K562 (cell line): ENCODE results near the gene DHRS12. TPM values are rescaled to one million over a fixed set of nuclear protein-coding genes. Genes with fewer than 3 reads are reported as not detected.

Experiments used
- ATAC-seq: fragments of 200-7000 bp; cut with Tn5 transposase; 3 replicates; pipeline ENCODE4 v1.9.1; 2020; ENCODE audit warnings: moderate library complexity
- BruUV-seq: library from RNA; stranded (reverse); fragments of 400-500 nt; replicated peaks from 2 replicates; lab custom pipeline; 2021; lab: Mats Ljungman, UMichigan
- CTCF ChIA-PET: fragments of 300-600 bp; formaldehyde crosslinking; extraction: SDS; loops from one replicate; lab custom pipeline; 2021; ENCODE audit warnings: low intra/inter-chr PET ratio; lab: Yijun Ruan, JAX
- POLR2A ChIA-PET: fragments of 300-600, 350-650 bp; sonication (Branson Sonifier 250); formaldehyde crosslinking; extraction: SDS; loops from one replicate; lab custom pipeline; 2021; ENCODE audit warnings: antibody characterized with exemption, inconsistent platforms; lab: Yijun Ruan, JAX
- DNase-seq, 4 experiments: peaks; one replicate each; pipeline versions ENCODE4 v3.0.0 to v3.0.0-alpha.2; 2011 to 2018; ENCODE audit warnings: low spot score in 3 of 4, mixed read lengths in 3 of 4; ENCODE audit errors: extremely low read depth in 1 of 4
- FAIRE-seq: peaks from 2 replicates; lab custom pipeline; 2011; peaks lifted over from hg19 to GRCh38; lab: Jason Lieb, UNC
- H2AFZ ChIP-seq: 2 replicates; pipeline ENCODE4 v1.6.0; 2011; ENCODE audit warnings: low read depth, low read length, control low read depth, inconsistent platforms
- H3K27ac ChIP-seq: fragments of 200-600 bp; 3 replicates; pipeline ENCODE4 v1.8.0; 2011; ENCODE audit warnings: low read depth, mild to moderate bottlenecking, control low read depth, inconsistent platforms, low read length, moderate library complexity, mixed read lengths; ENCODE audit errors: extremely low read depth
- H3K27me3 ChIP-seq, 2 experiments: fragments of 300-600 bp in 1 of 2; 2 replicates in 1 of 2; 3 replicates in 1 of 2; pipeline versions ENCODE4 v1.6.0 to v1.8.0; 2011; ENCODE audit warnings: inconsistent platforms in 2 of 2, low read length in 2 of 2, mild to moderate bottlenecking in 1 of 2, mixed read lengths in 1 of 2, moderate library complexity in 1 of 2; ENCODE audit not compliant: control insufficient read depth in 2 of 2, insufficient read depth in 2 of 2
- H3K36me3 ChIP-seq: fragments of 300-600 bp; 3 replicates; pipeline ENCODE4 v1.8.0; 2011; ENCODE audit warnings: mild to moderate bottlenecking, low read length, inconsistent platforms; ENCODE audit not compliant: control insufficient read depth, insufficient read depth
- H3K4me1 ChIP-seq, 2 experiments: fragments of 200-600 bp in 1 of 2; replicated peaks in 1 of 2; 2 replicates in 1 of 2; 3 replicates in 1 of 2; pipeline versions ENCODE4 v1.5.1 to v1.8.0; 2011; ENCODE audit warnings: inconsistent platforms in 2 of 2, low read length in 2 of 2, mild to moderate bottlenecking in 1 of 2, mixed read lengths in 1 of 2, moderate library complexity in 1 of 2; ENCODE audit not compliant: control insufficient read depth in 2 of 2, insufficient read depth in 2 of 2
- H3K4me2 ChIP-seq: 2 replicates; pipeline ENCODE4 v1.6.1; 2011; ENCODE audit warnings: low read length, control low read depth, inconsistent platforms, mixed read lengths; ENCODE audit not compliant: insufficient read depth
- H3K4me3 ChIP-seq: fragments of 200-600 bp; sonication (generic), shearing (Covaris generic); 2 replicates; pipeline ENCODE4 v1.5.1; 2016; ENCODE audit warnings: control low read depth, inconsistent platforms
- H3K79me2 ChIP-seq: fragments of 200-600 bp; 3 replicates; pipeline ENCODE4 v1.8.0; 2011; ENCODE audit warnings: low read length, inconsistent platforms; ENCODE audit not compliant: control insufficient read depth, insufficient read depth
- H3K9ac ChIP-seq, 2 experiments: 2 replicates each; pipeline versions ENCODE4 v1.6.0 to v1.6.1; 2011; ENCODE audit warnings: low read depth in 2 of 2, low read length in 2 of 2, control low read depth in 1 of 2, inconsistent platforms in 1 of 2, mild to moderate bottlenecking in 1 of 2, mixed read lengths in 1 of 2; ENCODE audit not compliant: insufficient read depth in 1 of 2
- H3K9me1 ChIP-seq: one replicate; pipeline ENCODE4 v1.6.0; 2011; ENCODE audit warnings: inconsistent platforms, mild to moderate bottlenecking, low read length, moderate library complexity; ENCODE audit not compliant: control insufficient read depth, insufficient read depth
- H3K9me3 ChIP-seq: replicated peaks from 2 replicates; pipeline ENCODE4 v1.5.1; 2011; ENCODE audit warnings: low read depth, low read length, inconsistent platforms; ENCODE audit not compliant: control insufficient read depth, insufficient read depth
- H4K20me1 ChIP-seq: replicated peaks from 2 replicates; pipeline ENCODE4 v1.6.1; 2011; ENCODE audit warnings: low read length, inconsistent platforms, mixed read lengths; ENCODE audit not compliant: control insufficient read depth, insufficient read depth
- RBM25 ChIP-seq: fragments of 200-400 bp; formaldehyde crosslinking; IDR thresholded peaks from 2 replicates; pipeline ENCODE4 v1.6.1; 2018; ENCODE audit warnings: low read length, low read depth, moderate library complexity; ENCODE audit not compliant: severe bottlenecking
- ZNF316 ChIP-seq: fragments of 450-650 bp; IDR thresholded peaks from 2 replicates; pipeline ENCODE4 v1.6.1; 2016
- WGBS: fragments of 100-300 bp; shearing (Covaris generic); methylation state at CpG from one replicate; pipeline ENCODE4 v1.1.6; 2016; ENCODE audit warnings: low coverage, mixed read lengths; ENCODE audit not compliant: insufficient coverage; ENCODE audit errors: missing lambda C conversion rate; 5-methylcytosine and 5-hydroxymethylcytosine counted together
- in situ Hi-C: fragments of 300-500 bp; cut with MboI; formaldehyde crosslinking; loops from 4 replicates; pipeline ENCODE4 v1.15.0; 2018; ENCODE audit warnings: inconsistent platforms, mixed read lengths
- intact Hi-C: fragments of 100-400 bp; cut with micrococcal nuclease; formaldehyde crosslinking; loops from 2 replicates; pipeline ENCODE4 v1.14.2; 2022
- polyA plus RNA-seq, 8 experiments: library from polyadenylated mRNA; depleted of rRNA in 4 of 8; stranded (reverse) in 5 of 8; unstranded in 3 of 8; fragments of >200 nt; fragmentation: Nextera tagmentation in 2 of 8; fragmentation: Illumina TruSeq in 1 of 8; extraction: Ambion mirVana in 2 of 8; extraction: Trizol in 1 of 8; gene quantifications; 2 replicates each; pipeline versions ENCODE4 v1.2.1 to v1.2.3, GENCODE V29; 2011 to 2014; ENCODE audit warnings: inconsistent platforms in 1 of 8, missing spikeins in 1 of 8
- total RNA-seq, 7 experiments: library from RNA; depleted of rRNA in 6 of 7; stranded (reverse); fragments of >200 nt in 6 of 7; fragmentation: Illumina TruSeq in 2 of 7; extraction: Trizol in 2 of 7; gene quantifications; 2 replicates each; pipeline versions ENCODE4 v1.2.1 to v1.2.3, GENCODE V29; 2011 to 2021; ENCODE audit warnings: low replicate concordance in 1 of 7
- TF ChIP-seq, protein P1 (sequence below): sonication (generic); formaldehyde crosslinking; IDR thresholded peaks from 2 replicates; pipeline ENCODE4 v1.8.0; 2022; ENCODE audit warnings: mild to moderate bottlenecking, missing genetic modification reagents

DHRS12 gene
- total and polyA plus RNA-seq, 9 of the 15 experiments (the other 6 are each of a cell fraction or from before 2014, with no cell fraction given): 0.62 to 2.7 (median 0.98) TPM

DNA sequence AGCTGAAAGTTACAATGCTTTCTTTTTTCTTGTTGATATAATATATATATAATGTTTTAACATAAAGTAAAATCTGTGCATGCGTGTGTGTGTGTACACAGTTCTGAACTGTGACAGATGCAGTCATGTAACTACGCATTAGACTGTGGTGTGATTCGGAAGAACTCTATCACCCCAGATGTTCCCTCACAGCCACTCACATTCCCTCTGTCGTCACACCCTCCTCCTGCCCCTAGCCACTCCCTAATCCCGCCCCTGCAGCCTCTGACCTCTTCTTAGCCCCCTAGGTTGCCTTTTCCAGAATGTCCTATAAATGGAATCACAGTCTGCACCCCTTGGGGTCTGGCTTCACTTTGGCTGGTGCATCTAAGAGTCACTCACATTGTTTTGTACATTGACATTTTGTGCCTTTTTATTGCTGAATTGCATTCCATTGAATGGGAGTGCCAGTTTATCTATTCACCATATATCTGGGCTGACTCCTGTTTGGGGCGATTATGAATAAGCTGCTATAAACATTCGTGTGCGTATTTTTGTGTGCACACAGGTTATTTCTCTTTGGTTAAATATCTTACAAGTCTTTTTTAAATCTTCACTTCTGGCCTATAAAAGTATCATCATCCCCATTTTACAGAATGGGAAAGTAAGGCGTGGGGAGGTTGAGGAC lies 20.4 kb downstream of the DHRS12 start:
- Histone ChIP-seq H3K79me2 (no peaks in the 10 kb centered on the region), H3K9ac (no peak overlapping the region), H2AFZ (no peak overlapping the region), H3K4me3 (no peak overlapping the region), H3K9me3 (no peaks in the 10 kb centered on the region), H3K36me3 (no peaks in the 10 kb centered on the region), H3K9me1 (no peaks in the 10 kb centered on the region), H3K27me3 (peaks cover 0 to 5% of the 10 kb centered on the region in 2 experiments; a peak in 1 of 5 replicates), H3K27ac (no peak overlapping the region), H3K4me1 (peaks cover 5 to 12% of the 10 kb centered on the region in 2 experiments; a peak in 4 of 5 replicates), H4K20me1 (no peaks in the 10 kb centered on the region), H3K4me2 (no peak overlapping the region)
- TF ChIP-seq RBM25 (peak; percentile 19), ZNF316 (0 out of 2 replicates have a peak, but pooled peaks have one; percentile 13)
- TF ChIP-seq, protein P1, sequence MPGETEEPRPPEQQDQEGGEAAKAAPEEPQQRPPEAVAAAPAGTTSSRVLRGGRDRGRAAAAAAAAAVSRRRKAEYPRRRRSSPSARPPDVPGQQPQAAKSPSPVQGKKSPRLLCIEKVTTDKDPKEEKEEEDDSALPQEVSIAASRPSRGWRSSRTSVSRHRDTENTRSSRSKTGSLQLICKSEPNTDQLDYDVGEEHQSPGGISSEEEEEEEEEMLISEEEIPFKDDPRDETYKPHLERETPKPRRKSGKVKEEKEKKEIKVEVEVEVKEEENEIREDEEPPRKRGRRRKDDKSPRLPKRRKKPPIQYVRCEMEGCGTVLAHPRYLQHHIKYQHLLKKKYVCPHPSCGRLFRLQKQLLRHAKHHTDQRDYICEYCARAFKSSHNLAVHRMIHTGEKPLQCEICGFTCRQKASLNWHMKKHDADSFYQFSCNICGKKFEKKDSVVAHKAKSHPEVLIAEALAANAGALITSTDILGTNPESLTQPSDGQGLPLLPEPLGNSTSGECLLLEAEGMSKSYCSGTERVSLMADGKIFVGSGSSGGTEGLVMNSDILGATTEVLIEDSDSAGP (CRISPR knock-in tag): no peak
- in situ Hi-C loops: no loop called here
- intact Hi-C loops: no loop called here
- DNase-seq (peak in 1 of 4 experiments; percentile 12), FAIRE-seq (no peak), ATAC-seq (peak; percentile 60; the same call in 2 of the 3 replicates)
- BruUV-seq: no TSS peak
- POLR2A ChIA-PET: interaction anchor here (1.2 kb wide), 1 partner anchor 10 kb away, joined by 3 read pairs; no protein-coding TSS in a partner anchor
- WGBS: 5% methylated on average over 9 of the region's 9 CpGs
- CTCF ChIA-PET: no interaction called here
